Measurements from ENCODE around the gene TRAPPC3. TPM values are rescaled to one million over a fixed set of nuclear protein-coding genes. Genes with fewer than 3 reads are reported as not detected.
A peak's percentile ranks its signal among the peaks of the same experiment; 100 is the strongest.

The TRAPPC3 gene
- total and polyA plus RNA-seq, 2 donors (not counting 1 experiment from before 2014, with no cell fraction given): 40.5 to 42.1 TPM

DNA sequence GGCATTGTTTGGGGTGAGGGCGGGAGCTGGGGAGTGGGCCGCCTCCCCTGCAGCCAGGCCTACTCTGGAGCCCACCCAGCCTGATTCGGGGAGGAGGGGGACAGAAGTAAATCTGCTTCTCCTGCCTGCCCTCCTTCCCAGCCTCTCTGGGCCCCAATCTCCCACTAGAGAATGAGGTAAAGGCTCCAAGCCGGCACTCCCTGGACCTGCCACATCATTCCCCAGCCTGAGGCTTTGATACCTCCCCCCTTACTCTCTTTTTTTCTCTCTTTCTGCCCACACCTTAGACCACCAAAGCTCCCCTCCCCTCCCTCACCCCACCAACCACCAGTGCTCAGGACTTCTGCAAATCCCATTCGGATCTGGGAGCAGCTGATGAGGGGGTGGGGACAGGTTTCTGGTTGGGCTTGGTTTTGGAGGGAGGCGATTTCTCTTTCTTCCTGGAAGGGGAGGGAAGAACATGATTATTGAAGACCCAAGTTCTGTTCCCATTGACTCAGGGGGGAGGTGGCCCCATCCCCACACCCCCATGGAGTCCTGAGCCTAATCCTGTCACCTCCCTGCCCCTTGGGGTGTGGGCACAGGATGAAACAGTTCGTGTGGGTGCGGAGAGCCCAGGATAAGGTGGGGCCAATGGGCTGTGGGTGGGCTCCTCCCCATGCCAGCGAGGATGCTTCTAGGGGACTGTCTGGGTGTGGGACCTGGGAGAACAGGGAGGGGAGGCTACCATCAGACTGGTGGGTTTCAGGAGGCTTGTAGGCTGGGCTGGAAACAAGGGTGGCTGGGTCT lies 8.0 kb upstream of the TRAPPC3 start:
- ChIA-PET POLR2A (interaction anchor here (0.7 kb wide), 1 partner anchor 241 kb away, joined by 8 read pairs; no protein-coding TSS in a partner anchor), CTCF (interaction anchor here (4.4 to 9.5 kb wide), 2 partner anchors 31 to 131 kb away, joined by 31 to 135 read pairs; no protein-coding TSS in a partner anchor)
- no peaks in the 10 kb centered on the region for H3K9me3 Mint-ChIP-seq (ENCODE audit: insufficient read depth)
- no peak for DNase-seq
- H3K4me3 Mint-ChIP-seq: peak overlapping the region; percentile 91
- H3K4me2 ChIP-seq (replicated peaks; ENCODE audit: low read depth, low read length, poor library complexity, severe bottlenecking): peak overlapping the region; percentile 94
- H3K9me3 ChIP-seq (ENCODE audit: control extremely low read depth in 1 of 3, control insufficient read depth in 2 of 3, insufficient read depth in 1 of 3, low read length in 2 of 3): no peaks in the 10 kb centered on the region
- H3K27ac Mint-ChIP-seq: peak overlapping the region; percentile 94
- no peaks in the 10 kb centered on the region for H3K36me3 ChIP-seq (replicated peaks in 1 of 2; ENCODE audit: control extremely low read depth in 1 of 2, control insufficient read depth in 1 of 2, extremely low read depth in 1 of 2, insufficient read depth in 2 of 2, low read length in 1 of 2)
- intact Hi-C loops (cut with micrococcal nuclease): no loop called here
- peak overlapping the region; percentile 31 to 96 for H3K27ac ChIP-seq (ENCODE audit: low read length in 2 of 2)
- peaks cover 55 to 60% of the 10 kb centered on the region in 2 donors for H3K4me1 ChIP-seq (ENCODE audit: control insufficient read depth in 2 of 2, insufficient read depth in 2 of 2, low read length in 2 of 2)
- H3K27me3 ChIP-seq (replicated peaks in 1 of 4; ENCODE audit: control extremely low read depth in 1 of 4, control insufficient read depth in 3 of 4, insufficient read depth in 4 of 4, low read length in 3 of 4): no peaks in the 10 kb centered on the region
- ATAC-seq (ENCODE audit: low read depth): no peak
- 18% methylated on average over 7 of the region's 9 CpGs for WGBS (ENCODE audit: insufficient coverage)
- peaks cover 69% of the 10 kb centered on the region for H3K4me1 Mint-ChIP-seq
- H3K4me3 ChIP-seq (ENCODE audit: control extremely low read depth in 1 of 5, extremely low read depth in 1 of 5, insufficient read depth in 1 of 5, low read depth in 2 of 5, low read length in 4 of 5): peak overlapping the region; percentile 2 to 97 (median 91)
- TF ChIP-seq, protein P1, sequence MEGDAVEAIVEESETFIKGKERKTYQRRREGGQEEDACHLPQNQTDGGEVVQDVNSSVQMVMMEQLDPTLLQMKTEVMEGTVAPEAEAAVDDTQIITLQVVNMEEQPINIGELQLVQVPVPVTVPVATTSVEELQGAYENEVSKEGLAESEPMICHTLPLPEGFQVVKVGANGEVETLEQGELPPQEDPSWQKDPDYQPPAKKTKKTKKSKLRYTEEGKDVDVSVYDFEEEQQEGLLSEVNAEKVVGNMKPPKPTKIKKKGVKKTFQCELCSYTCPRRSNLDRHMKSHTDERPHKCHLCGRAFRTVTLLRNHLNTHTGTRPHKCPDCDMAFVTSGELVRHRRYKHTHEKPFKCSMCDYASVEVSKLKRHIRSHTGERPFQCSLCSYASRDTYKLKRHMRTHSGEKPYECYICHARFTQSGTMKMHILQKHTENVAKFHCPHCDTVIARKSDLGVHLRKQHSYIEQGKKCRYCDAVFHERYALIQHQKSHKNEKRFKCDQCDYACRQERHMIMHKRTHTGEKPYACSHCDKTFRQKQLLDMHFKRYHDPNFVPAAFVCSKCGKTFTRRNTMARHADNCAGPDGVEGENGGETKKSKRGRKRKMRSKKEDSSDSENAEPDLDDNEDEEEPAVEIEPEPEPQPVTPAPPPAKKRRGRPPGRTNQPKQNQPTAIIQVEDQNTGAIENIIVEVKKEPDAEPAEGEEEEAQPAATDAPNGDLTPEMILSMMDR (IDR thresholded peaks at IDR 0.05): no peak
- no peak for TF ChIP-seq EZH2 (IDR thresholded peaks at IDR 0.05; ENCODE audit: borderline replicate concordance, insufficient read depth, low read depth, low read length, poor library complexity, severe bottlenecking)
- H4K20me1 ChIP-seq (ENCODE audit: control insufficient read depth, insufficient read depth, low read length, poor library complexity, severe bottlenecking): no peaks in the 10 kb centered on the region
- H3K9ac ChIP-seq (ENCODE audit: low read length): peak overlapping the region; percentile 98
- peaks cover 80% of the 10 kb centered on the region for H3K79me2 ChIP-seq (ENCODE audit: control insufficient read depth, insufficient read depth, low read length)
- peak overlapping the region; percentile 93 for H2AFZ ChIP-seq (ENCODE audit: insufficient read depth, low read depth, low read length, poor library complexity, severe bottlenecking)
- H3K27me3 Mint-ChIP-seq: no peaks in the 10 kb centered on the region
